H1 (cell line): ENCODE measurements around the gene SRP9. TPM values are rescaled to one million over a fixed set of nuclear protein-coding genes. Genes with fewer than 3 reads are reported as not detected.

ENCODE experiments used
- CTCF ChIA-PET: fragments of 300-600 bp; sonication (Branson Sonifier 250); formaldehyde crosslinking; loops from one replicate; lab custom pipeline; 2021; ENCODE audit not compliant: partially characterized antibody; lab: Charles Lee
- POLR2A ChIA-PET: fragments of 300-600 bp; sonication (Branson Sonifier 250); formaldehyde crosslinking; loops from one replicate; lab custom pipeline; 2021; ENCODE audit warnings: inconsistent platforms; ENCODE audit not compliant: partially characterized antibody; lab: Charles Lee
- DNase-seq, 2 experiments: peaks; one replicate each; pipeline versions ENCODE4 v3.0.0 to v3.0.0-alpha.2; 2010 to 2022; ENCODE audit warnings: low spot score in 2 of 2, low read depth in 1 of 2, mixed read lengths in 1 of 2
- FAIRE-seq: peaks from 2 replicates; lab custom pipeline; 2011; peaks lifted over from hg19 to GRCh38; lab: Jason Lieb, UNC
- H2AFZ ChIP-seq: 2 replicates; pipeline ENCODE4 v1.8.1; 2012; ENCODE audit warnings: low read length, inconsistent platforms
- H2AK5ac ChIP-seq: 2 replicates; pipeline ENCODE4 v1.6.1; 2013; ENCODE audit warnings: low read depth, low read length
- H2BK120ac ChIP-seq: replicated peaks from 2 replicates; pipeline ENCODE3; 2013; ENCODE audit warnings: low read depth, low read length, inconsistent platforms
- H2BK12ac ChIP-seq: 2 replicates; pipeline ENCODE4 v1.6.1; 2013; ENCODE audit warnings: low read depth, low read length
- H2BK15ac ChIP-seq: 2 replicates; pipeline ENCODE4 v1.6.1; 2013; ENCODE audit warnings: low read length
- H2BK20ac ChIP-seq: 2 replicates; pipeline ENCODE4 v1.6.1; 2013; ENCODE audit warnings: low read length
- H2BK5ac ChIP-seq: 2 replicates; pipeline ENCODE4 v1.6.1; 2013; ENCODE audit warnings: low read depth, low read length
- H3K14ac ChIP-seq: 2 replicates; pipeline ENCODE4 v1.6.1; 2013; ENCODE audit warnings: inconsistent platforms; ENCODE audit not compliant: insufficient read length
- H3K18ac ChIP-seq: 2 replicates; pipeline ENCODE4 v1.6.1; 2013; ENCODE audit warnings: low read length; ENCODE audit errors: extremely low read depth
- H3K23ac ChIP-seq: 2 replicates; pipeline ENCODE4 v1.6.1; 2013; ENCODE audit warnings: inconsistent platforms; ENCODE audit not compliant: insufficient read length
- H3K23me2 ChIP-seq: 2 replicates; pipeline ENCODE4 v1.6.1; 2013; ENCODE audit warnings: low read depth, low read length
- H3K27ac ChIP-seq: 2 replicates; pipeline ENCODE4 v1.6.1; 2011; ENCODE audit warnings: low read depth, low read length, inconsistent platforms
- H3K27me3 ChIP-seq, 4 experiments: replicated peaks in 1 of 4; 1 replicate in 1 of 4; 2 replicates in 3 of 4; pipeline versions ENCODE4 v1.6.1 to v1.8.1; 2011 to 2013; ENCODE audit warnings: low read length in 3 of 4, mild to moderate bottlenecking in 3 of 4, inconsistent platforms in 2 of 4, mixed read lengths in 2 of 4, moderate library complexity in 1 of 4; ENCODE audit not compliant: control insufficient read depth in 3 of 4, insufficient read depth in 3 of 4; ENCODE audit errors: extremely low read depth in 1 of 4
- H3K36me3 ChIP-seq, 4 experiments: 2 replicates each; pipeline versions ENCODE4 v1.6.1 to v1.8.1; 2011 to 2013; ENCODE audit warnings: mild to moderate bottlenecking in 4 of 4, low read length in 3 of 4, moderate library complexity in 2 of 4, control low read depth in 1 of 4, inconsistent platforms in 1 of 4; ENCODE audit not compliant: insufficient read depth in 4 of 4, control insufficient read depth in 2 of 4
- H3K4ac ChIP-seq: replicated peaks from 2 replicates; pipeline ENCODE3; 2013; ENCODE audit warnings: low read length, low read depth, mixed read lengths, inconsistent platforms; ENCODE audit not compliant: insufficient read length
- H3K4me1 ChIP-seq, 4 experiments: replicated peaks in 1 of 4; 1 replicate in 1 of 4; 2 replicates in 3 of 4; pipeline versions ENCODE4 v1.6.1 to v1.8.1; 2011 to 2013; ENCODE audit warnings: low read length in 3 of 4, inconsistent platforms in 2 of 4, mixed read lengths in 1 of 4; ENCODE audit not compliant: insufficient read depth in 4 of 4, control insufficient read depth in 3 of 4
- H3K4me2 ChIP-seq, 2 experiments: 2 replicates each; pipeline versions ENCODE4 v1.6.1 to v1.8.1; 2011 to 2013; ENCODE audit warnings: low read depth in 2 of 2, low read length in 2 of 2, control low read depth in 1 of 2, inconsistent platforms in 1 of 2, mild to moderate bottlenecking in 1 of 2; ENCODE audit not compliant: insufficient read depth in 1 of 2
- H3K4me3 ChIP-seq, 4 experiments: fragments of 200-600, 300-600 bp in 1 of 4; sonication (generic), shearing (Covaris generic), sonication (Bioruptor Twin) in 1 of 4; 2 replicates each; pipeline versions ENCODE4 v1.5.1 to v1.8.1; 2011 to 2016; ENCODE audit warnings: low read length in 4 of 4, low read depth in 3 of 4, control low read depth in 2 of 4, inconsistent platforms in 2 of 4, mild to moderate bottlenecking in 2 of 4, mixed read lengths in 1 of 4, moderate library complexity in 1 of 4; ENCODE audit not compliant: insufficient read depth in 2 of 4; ENCODE audit errors: extremely low read depth in 1 of 4
- H3K56ac ChIP-seq: replicated peaks from 2 replicates; pipeline ENCODE3; 2013; ENCODE audit warnings: low read depth, mild to moderate bottlenecking, mixed read lengths, low read length, inconsistent platforms; ENCODE audit not compliant: insufficient read length
- H3K79me1 ChIP-seq: 2 replicates; pipeline ENCODE4 v1.6.1; 2013; ENCODE audit warnings: low read depth, low read length, control low read depth
- H3K79me2 ChIP-seq, 2 experiments: 2 replicates each; pipeline versions ENCODE4 v1.6.1 to v1.8.1; 2012 to 2013; ENCODE audit warnings: low read length in 2 of 2, mild to moderate bottlenecking in 2 of 2, inconsistent platforms in 1 of 2; ENCODE audit not compliant: insufficient read depth in 2 of 2, control insufficient read depth in 1 of 2
- H3K9ac ChIP-seq, 4 experiments: replicated peaks in 1 of 4; 1 replicate in 1 of 4; 2 replicates in 3 of 4; pipeline versions ENCODE4 v1.6.1 to v1.8.1; 2011 to 2013; ENCODE audit warnings: low read depth in 3 of 4, low read length in 3 of 4, control low read depth in 2 of 4, mild to moderate bottlenecking in 2 of 4, moderate library complexity in 2 of 4, inconsistent platforms in 1 of 4; ENCODE audit errors: extremely low read depth in 1 of 4
- H3K9me3 ChIP-seq, 2 experiments: 2 replicates each; pipeline versions ENCODE4 v1.6.1 to v1.8.1; 2012 to 2013; ENCODE audit warnings: mild to moderate bottlenecking in 2 of 2, moderate library complexity in 2 of 2, control low read depth in 1 of 2, inconsistent platforms in 1 of 2, low read depth in 1 of 2, low read length in 1 of 2, mixed read lengths in 1 of 2; ENCODE audit not compliant: insufficient read depth in 2 of 2
- H4K20me1 ChIP-seq, 2 experiments: replicated peaks in 1 of 2; 2 replicates each; pipeline versions ENCODE3 to v1.8.1; 2011 to 2013; ENCODE audit warnings: inconsistent platforms in 2 of 2, low read length in 2 of 2, mild to moderate bottlenecking in 1 of 2; ENCODE audit not compliant: insufficient read depth in 2 of 2, control insufficient read depth in 1 of 2
- H4K5ac ChIP-seq: 2 replicates; pipeline ENCODE4 v1.6.1; 2013; ENCODE audit warnings: low read length, low read depth, mixed read lengths, inconsistent platforms; ENCODE audit not compliant: insufficient read length
- H4K8ac ChIP-seq: 2 replicates; pipeline ENCODE4 v1.8.0; 2013; ENCODE audit warnings: mild to moderate bottlenecking, moderate library complexity, low read length, inconsistent platforms; ENCODE audit not compliant: insufficient read depth; ENCODE audit errors: extremely low read depth
- H4K91ac ChIP-seq: replicated peaks from 2 replicates; pipeline ENCODE3; 2013; ENCODE audit warnings: low read length, mixed read lengths, inconsistent platforms; ENCODE audit not compliant: insufficient read length
- ASH2L ChIP-seq: fragments of 200-600, 300-600 bp; sonication (generic); IDR thresholded peaks from one replicate; pipeline ENCODE4 v1.7.1; 2017; ENCODE audit warnings: low read length
- CHD2 ChIP-seq: IDR thresholded peaks from 2 replicates; pipeline ENCODE4 v1.6.1; 2012; ENCODE audit warnings: low read length, improper control_type of control experiment
- EZH2 ChIP-seq: fragments of 200-600 bp; sonication (generic); IDR thresholded peaks from 2 replicates; pipeline ENCODE4 v1.7.1; 2012; ENCODE audit warnings: low read depth, mild to moderate bottlenecking, moderate library complexity, low read length, inconsistent platforms; ENCODE audit not compliant: severe bottlenecking
- HDAC2 ChIP-seq, 2 experiments: fragments of 300-600 bp in 1 of 2; sonication (generic) in 1 of 2; IDR thresholded peaks; 2 replicates each; pipeline ENCODE4 v1.6.1; 2011 to 2012; ENCODE audit warnings: low read depth in 2 of 2, low read length in 2 of 2, mild to moderate bottlenecking in 2 of 2, moderate library complexity in 2 of 2, borderline replicate concordance in 1 of 2, inconsistent platforms in 1 of 2
- KDM5A ChIP-seq: fragments of 200-600 bp; IDR thresholded peaks from 2 replicates; pipeline ENCODE4 v1.7.1; 2012; ENCODE audit warnings: mild to moderate bottlenecking, low read length, inconsistent platforms, mixed read lengths
- PHF8 ChIP-seq: fragments of 200-600 bp; sonication (generic); conservative IDR thresholded peaks from 2 replicates; pipeline ENCODE4 v1.7.1; 2012; ENCODE audit warnings: low read depth, mild to moderate bottlenecking, inconsistent platforms, low read length, moderate library complexity
- RFX5 ChIP-seq: IDR thresholded peaks from 2 replicates; pipeline ENCODE4 v1.6.1; 2011; ENCODE audit warnings: low read depth, low read length, improper control_type of control experiment, borderline replicate concordance
- RNF2 ChIP-seq: fragments of 200-900, 300-1000 bp; sonication (generic); IDR thresholded peaks from 2 replicates; pipeline ENCODE4 v1.7.1; 2016; ENCODE audit warnings: borderline replicate concordance, low read depth, mild to moderate bottlenecking, antibody characterized with exemption, low read length; ENCODE audit not compliant: poor library complexity, severe bottlenecking; ENCODE audit errors: missing control alignments
- SP2 ChIP-seq: IDR thresholded peaks from 2 replicates; pipeline ENCODE4 v1.6.1; 2012; ENCODE audit warnings: mild to moderate bottlenecking, low read length, inconsistent platforms
- SUZ12 ChIP-seq: fragments of 200-600 bp; sonication (generic); IDR thresholded peaks from 2 replicates; pipeline ENCODE4 v1.6.1; 2012; ENCODE audit warnings: mild to moderate bottlenecking, inconsistent platforms, low read length, moderate library complexity, mixed read lengths
- TAF7 ChIP-seq: optimal IDR thresholded peaks from 2 replicates; pipeline ENCODE3; 2011; ENCODE audit warnings: low read depth, mild to moderate bottlenecking, inconsistent platforms, low read length, moderate library complexity, borderline replicate concordance
- TCF12 ChIP-seq: IDR thresholded peaks from 2 replicates; pipeline ENCODE4 v1.6.1; 2011; ENCODE audit warnings: low read depth, mild to moderate bottlenecking, low read length
- ZNF274 ChIP-seq: IDR thresholded peaks from 2 replicates; pipeline ENCODE4 v1.7.0; 2012; ENCODE audit warnings: low read length, borderline replicate concordance; ENCODE audit errors: extremely low read depth
- WGBS, 2 experiments: shearing (Covaris generic) in 1 of 2; methylation state at CpG; one replicate each; pipeline versions ENCODE4 v1.1.6 to v1.1.7; 2013 to 2015; ENCODE audit warnings: low lambda C conversion rate in 2 of 2, mixed read lengths in 2 of 2, inconsistent platforms in 1 of 2, low coverage in 1 of 2, missing lambda C conversion rate in 1 of 2; ENCODE audit not compliant: insufficient replicate concordance in 2 of 2, insufficient coverage in 1 of 2, insufficient read length in 1 of 2; ENCODE audit errors: extremely low coverage in 1 of 2, missing lambda C conversion rate in 1 of 2; 5-methylcytosine and 5-hydroxymethylcytosine counted together
- polyA plus RNA-seq, 7 experiments: library from polyadenylated mRNA; depleted of rRNA in 3 of 7; stranded (reverse) in 5 of 7; unstranded in 2 of 7; fragments of >200 nt in 5 of 7; fragments of 200-250 nt in 2 of 7; gene quantifications; 1 replicate in 5 of 7; 2 replicates in 1 of 7; 4 replicates in 1 of 7; pipeline versions ENCODE4 v1.2.1 to v1.2.3, GENCODE V29; 2011 to 2013; ENCODE audit warnings: missing spikeins in 2 of 7, mixed read lengths in 2 of 7
- total RNA-seq: library from RNA; stranded (reverse); fragmentation: NEBNext Ultra II Directional; extraction: Animal tissue kit (Norgen Biotek cat#: 25700); gene quantifications from 2 replicates; pipeline ENCODE4 v1.2.1, GENCODE V29; 2021

The SRP9 gene
- total and polyA plus RNA-seq, 2 of the 8 experiments (the other 6 are each of a cell fraction or from before 2014, with no cell fraction given), result 446 to 572 TPM

- FAIRE-seq (no peak), DNase-seq (no peak)
- H3K27ac ChIP-seq, result no peak overlapping the region
- no peak overlapping the region for H2BK120ac ChIP-seq
- no peak overlapping the region for H3K9ac ChIP-seq
- H3K9me3 ChIP-seq, result no peaks in the 10 kb centered on the region
- no peak overlapping the region for H3K4ac ChIP-seq
- H3K14ac ChIP-seq, result no peak overlapping the region
- H2BK5ac ChIP-seq, result no peak overlapping the region
- H3K18ac ChIP-seq, result no peak overlapping the region
- no peak overlapping the region for H2BK20ac ChIP-seq
- H3K36me3 ChIP-seq, result peaks cover 2 to 34% (median 11%) of the 10 kb centered on the region in 4 experiments
- H3K79me2 ChIP-seq, result peaks cover 30 to 68% of the 10 kb centered on the region in 2 experiments
- H2AFZ ChIP-seq, result no peak overlapping the region
- no peak overlapping the region for H4K91ac ChIP-seq
- peak overlapping the region in 1 of 4 experiments; percentile 93; a peak in 1 of 8 replicates for H3K4me3 ChIP-seq
- 97% methylated on average over 1 of the region's 1 CpG; no CpG with 5 or more reads in 1 of the 2 experiments for WGBS, 2 experiments
- no peak overlapping the region for H2BK15ac ChIP-seq
- no peak overlapping the region for H4K8ac ChIP-seq
- H2BK12ac ChIP-seq, result no peak overlapping the region
- peak overlapping the region; percentile 78 to 79; a peak in 1 of 4 replicates for H3K4me2 ChIP-seq
- no peaks in the 10 kb centered on the region for H3K27me3 ChIP-seq
- H3K23ac ChIP-seq, result no peak overlapping the region
- no peak overlapping the region for H3K56ac ChIP-seq
- ChIA-PET CTCF (interaction anchor here (1.2 to 6.1 kb wide), 2 partner anchors 12 to 30 kb away, joined by 3 to 50 read pairs; partner anchors contain the start of gene EPHX1), POLR2A (interaction anchor here (0.7 to 10.3 kb wide), 10 partner anchors 10 to 306 kb away, joined by 3 to 166 read pairs (median 4); partner anchors contain the start of genes EPHX1 and SDE2)
- H2AK5ac ChIP-seq, result no peak overlapping the region
- no peak overlapping the region for H4K5ac ChIP-seq
- no peaks in the 10 kb centered on the region for H3K79me1 ChIP-seq
- H3K23me2 ChIP-seq, result peaks cover 4% of the 10 kb centered on the region
- H4K20me1 ChIP-seq, result peaks cover 3 to 10% of the 10 kb centered on the region in 2 experiments
- peaks cover 0 to 5% (median 3%) of the 10 kb centered on the region in 4 experiments; a peak in 5 of 7 replicates for H3K4me1 ChIP-seq
- TF ChIP-seq TAF7, result no peak
- TF ChIP-seq RFX5, result no peak
- no peak for TF ChIP-seq CHD2
- no peak for TF ChIP-seq PHF8
- TF ChIP-seq ASH2L, result no peak
- TF ChIP-seq RNF2, result no peak
- no peak for TF ChIP-seq HDAC2 (IDR thresholded peaks at IDR 0.05; ENCODE audit: borderline replicate concordance in 1 of 2, low read depth in 2 of 2, low read length in 2 of 2)
- TF ChIP-seq SP2, result no peak
- no peak for TF ChIP-seq TCF12
- TF ChIP-seq KDM5A, result no peak
- no peak for TF ChIP-seq ZNF274
- no peak for TF ChIP-seq EZH2
- TF ChIP-seq SUZ12, result no peak
These were observed 3.0 kb downstream of the SRP9 start for GRCh38 chr1:225780630-225781029.
